Activated naive CD8-positive, alpha-beta T cell treated with anti-CD3 and anti-CD28 coated beads, Interleukin-2, amount 50 U/mL, for 16 hours (primary cell): Measurements from ENCODE around the gene WNT5B.
"Not testable (repeated sequence)": the region's sequence is repeated elsewhere in the genome, so short reads cannot be mapped to it uniquely, and the experiment has no call there.

Source experiments
- DNase-seq: peaks from one replicate; pipeline ENCODE4 v3.0.0-alpha.2; 2020; ENCODE audit warnings: low read depth, low spot score

The WNT5B gene

DNA sequence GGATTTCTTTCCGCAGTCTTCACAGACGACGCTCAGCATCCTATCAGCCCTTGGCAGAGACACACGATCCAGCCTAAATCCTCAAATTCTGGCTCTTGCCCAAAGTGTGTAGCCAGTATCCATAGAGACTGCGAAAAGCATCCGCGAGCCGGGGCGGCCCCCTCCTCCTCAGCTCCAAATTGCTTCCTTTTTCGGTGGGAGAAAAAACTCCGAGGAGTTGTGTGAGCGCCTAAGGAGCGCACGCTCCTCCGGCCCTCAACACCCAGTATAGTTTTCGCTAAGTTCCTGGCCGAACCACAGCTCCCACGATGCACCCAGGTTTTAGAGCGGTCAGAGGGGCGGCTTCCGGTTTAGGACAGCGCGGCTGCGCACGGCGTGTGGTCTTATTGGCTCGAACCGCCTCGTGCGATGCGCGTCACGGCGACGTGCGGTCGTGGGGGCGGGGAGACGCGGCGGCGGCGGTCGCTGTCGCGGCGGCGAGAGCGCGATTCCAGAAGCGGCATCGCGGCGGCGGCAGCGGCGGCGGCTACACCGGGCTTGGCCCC lies 61.6 kb downstream of the WNT5B start, which contains the start of gene ADIPOR2:
ADIPOR2 (plus strand) TSS at position 493 of the 545 bp plus-strand sequence. CDS start 63,274 bp downstream, outside the sequence.
- DNase-seq, result peak; percentile 80

DNA sequence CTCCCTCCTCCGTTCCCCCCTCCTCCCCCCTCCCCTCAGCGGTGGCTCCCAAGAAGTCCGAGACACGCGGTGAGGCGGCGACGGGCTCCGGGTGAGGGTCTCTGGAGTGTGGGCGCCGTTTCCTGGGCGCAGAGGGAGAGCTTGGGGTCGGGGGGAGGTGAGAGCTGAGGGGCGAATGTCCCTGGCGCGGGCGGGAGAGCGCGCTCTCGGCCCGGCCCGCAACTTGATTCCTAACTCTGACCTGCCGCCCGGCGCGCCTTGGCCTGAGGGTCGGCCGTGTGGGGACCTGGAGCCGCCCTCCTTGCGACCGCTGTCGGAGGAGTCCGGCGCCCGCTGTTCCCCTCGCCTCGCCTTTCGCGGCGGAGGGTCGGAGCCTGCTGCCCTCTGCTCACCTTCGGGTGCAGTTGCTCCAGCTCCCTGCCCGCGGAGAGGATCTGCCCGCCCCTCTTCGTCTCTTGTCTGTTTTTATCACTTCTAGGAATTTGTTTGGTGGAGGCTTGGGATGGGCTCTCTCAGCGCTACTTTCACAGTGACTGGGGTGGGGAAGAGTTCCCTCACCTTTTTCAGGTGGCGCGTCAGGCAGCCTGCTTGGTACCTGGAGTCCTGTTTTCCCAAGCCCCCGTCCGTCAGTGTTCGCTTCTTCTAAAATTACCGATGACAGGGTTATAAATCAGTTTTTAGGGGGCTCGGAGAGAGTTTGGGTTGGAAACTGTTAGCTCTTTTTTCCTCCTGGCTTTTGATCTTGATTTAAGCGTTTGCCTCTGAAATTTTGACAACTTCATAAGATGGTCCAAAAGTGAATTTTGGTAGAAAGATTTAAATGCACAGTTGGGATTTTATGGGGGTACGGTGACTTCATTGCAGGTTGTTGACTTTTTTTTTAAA lies 62.3 kb downstream of the WNT5B start:
- no peak for DNase-seq

DNA sequence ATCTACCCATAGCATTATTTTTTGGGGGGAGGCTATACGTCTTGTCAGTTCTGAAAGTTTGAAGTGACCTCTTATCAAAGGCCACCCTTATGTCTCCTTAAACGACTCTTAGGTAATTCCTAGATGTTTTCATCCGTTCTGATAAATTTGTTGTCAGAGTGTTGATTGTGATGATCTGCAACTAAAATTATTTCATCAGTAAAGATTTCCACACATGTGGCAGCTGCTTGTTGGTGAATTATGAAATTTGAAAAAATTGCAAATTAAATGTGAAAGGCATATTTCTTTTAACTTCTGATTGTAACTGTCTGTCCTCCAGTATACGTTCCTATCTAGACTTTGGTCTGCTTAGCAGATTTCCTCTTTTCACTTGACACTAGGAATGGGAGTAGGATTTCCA lies 63.2 kb downstream of the WNT5B start:
- no peak for DNase-seq

DNA sequence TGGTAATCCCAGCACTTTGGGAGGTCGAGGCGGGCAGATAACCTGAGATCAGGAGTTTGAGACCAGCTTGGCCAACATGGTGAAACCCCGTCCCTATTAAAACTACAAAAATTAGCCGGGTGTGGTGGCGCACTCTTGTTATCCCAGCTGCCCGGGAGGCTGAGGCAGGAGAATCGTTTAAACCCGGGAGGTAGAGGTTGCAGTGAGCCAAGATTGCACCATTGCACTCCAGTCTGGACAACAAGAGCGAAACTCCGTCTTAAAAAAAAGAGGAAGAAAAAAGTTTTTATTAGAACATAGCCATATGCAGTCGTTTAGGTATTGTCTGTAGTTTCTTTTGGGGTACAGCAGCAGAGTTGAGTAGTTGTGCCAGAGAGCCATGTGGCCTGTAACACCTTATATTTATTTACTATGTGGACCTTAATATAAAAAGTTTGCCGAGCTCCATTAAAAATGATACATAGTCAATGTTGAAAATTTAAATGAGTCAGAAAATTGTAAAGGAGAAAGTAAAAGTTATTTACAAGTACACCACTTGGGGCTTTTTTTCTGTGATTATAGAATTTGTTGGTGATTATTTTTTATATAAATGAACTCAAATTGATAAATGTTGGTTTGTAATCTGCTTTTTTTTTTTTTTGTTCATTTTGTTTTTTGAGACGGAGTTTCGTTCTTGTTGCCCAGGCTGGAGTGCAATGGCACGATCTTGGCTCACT lies 64.0 kb downstream of the WNT5B start:
- no peak for DNase-seq

DNA sequence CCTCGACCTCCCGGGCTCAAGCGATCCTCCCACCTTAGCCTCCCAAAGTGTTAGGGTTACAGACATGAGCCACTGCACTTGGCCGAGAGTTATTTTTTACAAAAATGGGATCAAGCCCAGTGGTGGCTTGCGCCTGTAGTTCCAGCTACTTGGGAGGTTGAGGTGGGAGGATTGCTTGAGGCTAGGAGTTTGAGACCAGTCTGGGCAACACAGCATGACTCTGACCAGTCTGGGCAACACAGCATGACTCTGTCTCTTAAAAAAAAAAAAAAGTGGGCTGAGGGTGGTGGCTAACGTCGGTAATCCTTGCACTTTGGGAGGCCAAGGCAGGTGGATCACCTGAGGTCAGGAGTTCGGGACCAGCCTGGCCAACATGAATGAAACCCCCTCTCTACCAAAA lies 66.1 kb downstream of the WNT5B start:
- not testable (repeated sequence) for DNase-seq

DNA sequence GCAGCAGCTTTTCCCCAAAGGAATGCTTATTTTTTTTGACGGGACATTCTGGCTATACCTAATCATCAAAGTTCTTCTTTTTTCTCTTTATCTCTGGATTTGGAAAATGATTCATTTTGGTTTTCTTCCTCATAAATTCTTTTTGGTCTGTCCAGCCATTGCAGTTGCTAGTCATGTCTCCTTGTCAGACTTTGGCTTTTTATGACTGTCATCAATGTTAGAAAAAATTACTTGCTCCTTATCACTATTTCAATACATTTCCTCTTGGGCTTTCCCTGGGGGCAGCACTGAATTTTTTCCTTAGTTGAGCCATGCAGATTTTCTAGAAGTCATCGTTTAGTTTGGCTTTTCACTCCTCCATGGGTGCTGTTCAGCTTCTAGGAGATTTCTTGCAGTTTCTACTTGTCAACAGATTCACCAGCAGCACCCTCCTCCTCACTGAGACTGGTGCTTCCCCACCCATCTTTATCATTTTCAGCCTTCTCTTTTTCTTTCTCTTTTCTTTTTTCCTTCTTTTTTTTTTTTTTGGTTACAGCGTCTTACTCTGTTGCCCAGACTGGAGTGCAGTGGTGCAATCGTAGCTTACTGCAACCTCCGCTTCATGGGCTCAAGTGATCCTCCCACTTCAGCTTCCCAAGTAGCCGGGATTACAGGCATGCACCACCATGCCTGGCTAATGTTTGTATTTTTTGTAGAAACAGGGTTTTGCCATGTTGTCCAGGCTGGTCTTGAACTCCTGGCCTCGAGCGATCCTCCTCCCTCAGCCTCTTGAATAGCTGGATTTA lies 67.0 kb downstream of the WNT5B start:
- no peak for DNase-seq

DNA sequence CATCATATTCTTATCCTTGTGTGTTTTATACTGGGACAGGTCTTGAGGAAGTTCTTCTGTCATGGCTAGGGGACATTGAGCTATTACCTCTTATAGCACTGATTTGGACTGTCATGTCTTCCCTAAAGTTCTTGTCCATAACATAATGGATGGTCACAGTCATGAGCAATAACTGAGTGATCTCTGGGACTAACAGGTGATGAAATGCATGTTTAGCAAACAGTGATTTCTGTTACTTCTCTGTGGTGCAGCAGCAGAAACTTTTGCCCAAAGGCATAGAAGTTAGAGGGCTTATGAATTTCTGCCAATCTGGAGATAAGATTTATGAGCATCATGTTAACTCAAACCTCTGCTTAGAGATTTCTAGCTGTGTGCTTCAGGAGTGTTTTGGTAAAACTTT lies 67.8 kb downstream of the WNT5B start:
- DNase-seq, result no peak
